ENCODE results near the gene KCTD15. TPM values are rescaled to one million over a fixed set of nuclear protein-coding genes. Genes with fewer than 3 reads are reported as not detected.

The KCTD15 gene
- total RNA-seq, 1 experiment from 2014 or later, result 13.8 TPM

DNA sequence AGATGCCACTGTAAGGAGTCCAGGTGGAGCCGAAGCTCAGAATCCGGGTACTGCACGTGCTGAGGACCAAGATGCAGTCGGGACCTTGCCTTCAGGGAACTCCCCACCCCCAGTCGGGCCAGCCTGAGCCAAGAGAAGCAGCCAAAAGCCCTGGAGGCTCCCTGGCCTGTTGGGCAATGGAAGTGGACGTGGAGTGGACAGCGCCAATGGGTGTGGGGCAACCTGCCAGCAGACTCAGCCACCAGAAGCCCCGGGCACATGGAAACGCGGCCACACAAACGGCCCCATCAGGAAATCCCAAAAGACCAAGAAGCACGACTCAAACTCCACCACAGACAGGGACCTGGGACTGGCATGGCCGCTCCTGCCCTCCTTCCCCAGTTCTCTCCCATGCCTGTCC, 30.0 kb upstream of the KCTD15 start:
- no TSS peak for BruUV-seq (replicated peaks)
- no peaks in the 10 kb centered on the region for H3K79me2 ChIP-seq (ENCODE audit: low read depth)

DNA sequence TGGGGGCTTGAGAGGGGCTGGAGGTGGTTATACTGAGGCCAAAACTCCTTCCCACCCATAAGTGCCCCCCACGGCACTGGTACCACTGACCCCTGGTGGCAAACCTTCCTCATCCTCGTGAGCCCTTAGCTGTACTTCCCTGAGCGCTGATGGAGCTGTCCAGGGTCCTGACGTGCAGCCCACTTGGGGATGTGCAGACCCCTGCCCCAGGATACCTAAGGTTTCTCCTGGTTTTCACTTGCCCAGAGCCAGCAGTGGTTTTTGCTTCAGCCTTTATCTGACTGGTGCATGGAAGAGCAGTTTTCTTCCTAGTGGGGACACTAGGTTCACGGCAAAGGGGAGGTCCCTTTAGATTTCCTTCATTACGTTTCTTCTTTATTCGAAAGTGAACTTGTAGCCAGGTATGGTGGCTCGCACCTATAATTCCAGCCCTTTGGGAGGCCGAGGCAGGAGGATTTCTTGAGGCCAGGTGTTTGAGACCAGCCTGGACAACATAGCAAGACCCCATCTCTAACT, 28.7 kb upstream of the KCTD15 start:
- H4K20me1 ChIP-seq (ENCODE audit: insufficient read depth), result no peaks in the 10 kb centered on the region
- ChIA-PET POLR2A (ENCODE audit: unreplicated experiment) (no interaction called here), CTCF (interaction anchor here (0.6 to 1.7 kb wide), 4 partner anchors 10 to 352 kb away, joined by 3 to 7 read pairs (median 4); no protein-coding TSS in a partner anchor)
- H3F3A ChIP-seq (ENCODE audit: insufficient read depth, low read depth), result no peaks in the 10 kb centered on the region
- H3K4me2 ChIP-seq, result no peak overlapping the region
- no peak for DNase-seq
- H3K36me3 ChIP-seq (ENCODE audit: low read depth), result no peaks in the 10 kb centered on the region
- H3K27me3 ChIP-seq (ENCODE audit: insufficient read depth, low read depth), result peaks cover 78% of the 10 kb centered on the region
- no peak overlapping the region for H2AFZ ChIP-seq
- no peaks in the 10 kb centered on the region for H3K4me1 ChIP-seq (replicated peaks; ENCODE audit: insufficient read depth)
- intact Hi-C loops (cut with micrococcal nuclease; ENCODE audit: unreplicated experiment), result no loop called here
- H3K4me3 ChIP-seq, result no peak overlapping the region
- H3K9me3 ChIP-seq (ENCODE audit: insufficient read depth, low read depth), result no peaks in the 10 kb centered on the region
- H3K9me2 ChIP-seq (ENCODE audit: insufficient read depth), result no peaks in the 10 kb centered on the region
- BruUV-seq (replicated peaks), result no TSS peak
- H3K27ac ChIP-seq, result no peak overlapping the region
- no peaks in the 10 kb centered on the region for H3K79me2 ChIP-seq (ENCODE audit: low read depth)
- no peak for TF ChIP-seq EZH2 (IDR thresholded peaks at IDR 0.05; ENCODE audit: low read depth)

More for the DNA sequence above, 30.0 kb upstream of the KCTD15 start:
- Histone ChIP-seq H3K27ac (no peak overlapping the region), H3K27me3 (ENCODE audit: insufficient read depth, low read depth) (peaks cover 91% of the 10 kb centered on the region), H3K9me2 (ENCODE audit: insufficient read depth) (no peaks in the 10 kb centered on the region), H3F3A (ENCODE audit: insufficient read depth, low read depth) (no peaks in the 10 kb centered on the region), H4K20me1 (ENCODE audit: insufficient read depth) (no peaks in the 10 kb centered on the region), H3K4me3 (no peak overlapping the region), H2AFZ (no peak overlapping the region), H3K9me3 (ENCODE audit: insufficient read depth, low read depth) (no peaks in the 10 kb centered on the region), H3K4me2 (no peak overlapping the region), H3K4me1 (replicated peaks; ENCODE audit: insufficient read depth) (no peaks in the 10 kb centered on the region), H3K36me3 (ENCODE audit: low read depth) (no peaks in the 10 kb centered on the region)
- intact Hi-C loops (cut with micrococcal nuclease; ENCODE audit: unreplicated experiment), result no loop called here
- CTCF ChIA-PET, result no interaction called here
- POLR2A ChIA-PET (ENCODE audit: unreplicated experiment), result no interaction called here
- DNase-seq, result no peak
- TF ChIP-seq, protein P1, sequence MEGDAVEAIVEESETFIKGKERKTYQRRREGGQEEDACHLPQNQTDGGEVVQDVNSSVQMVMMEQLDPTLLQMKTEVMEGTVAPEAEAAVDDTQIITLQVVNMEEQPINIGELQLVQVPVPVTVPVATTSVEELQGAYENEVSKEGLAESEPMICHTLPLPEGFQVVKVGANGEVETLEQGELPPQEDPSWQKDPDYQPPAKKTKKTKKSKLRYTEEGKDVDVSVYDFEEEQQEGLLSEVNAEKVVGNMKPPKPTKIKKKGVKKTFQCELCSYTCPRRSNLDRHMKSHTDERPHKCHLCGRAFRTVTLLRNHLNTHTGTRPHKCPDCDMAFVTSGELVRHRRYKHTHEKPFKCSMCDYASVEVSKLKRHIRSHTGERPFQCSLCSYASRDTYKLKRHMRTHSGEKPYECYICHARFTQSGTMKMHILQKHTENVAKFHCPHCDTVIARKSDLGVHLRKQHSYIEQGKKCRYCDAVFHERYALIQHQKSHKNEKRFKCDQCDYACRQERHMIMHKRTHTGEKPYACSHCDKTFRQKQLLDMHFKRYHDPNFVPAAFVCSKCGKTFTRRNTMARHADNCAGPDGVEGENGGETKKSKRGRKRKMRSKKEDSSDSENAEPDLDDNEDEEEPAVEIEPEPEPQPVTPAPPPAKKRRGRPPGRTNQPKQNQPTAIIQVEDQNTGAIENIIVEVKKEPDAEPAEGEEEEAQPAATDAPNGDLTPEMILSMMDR (conservative IDR thresholded peaks at IDR 0.05), result no peak

DNA sequence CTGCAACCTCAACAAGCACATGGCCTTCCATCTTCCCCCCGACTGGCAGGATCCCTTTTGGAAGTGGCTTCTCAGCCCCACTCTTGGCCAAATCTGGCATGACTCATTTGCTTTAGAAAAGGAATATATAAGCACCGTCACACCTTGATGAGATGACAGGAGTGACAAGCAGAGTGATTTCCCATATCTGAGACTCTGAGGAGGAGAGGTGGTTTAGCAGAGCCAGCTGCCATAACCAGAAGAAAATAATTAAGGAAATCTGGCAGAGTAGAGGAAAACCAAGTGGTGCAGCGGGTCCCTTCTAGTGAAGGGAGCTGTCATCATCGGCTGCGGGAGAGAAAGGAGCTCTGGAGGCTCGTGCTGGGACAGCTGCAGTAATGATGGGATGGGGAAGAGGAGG, 27.5 kb upstream of the KCTD15 start:
- no peak for DNase-seq
- Histone ChIP-seq H3F3A (ENCODE audit: insufficient read depth, low read depth) (no peaks in the 10 kb centered on the region), H3K36me3 (ENCODE audit: low read depth) (no peaks in the 10 kb centered on the region), H3K9me2 (ENCODE audit: insufficient read depth) (no peaks in the 10 kb centered on the region), H3K4me1 (replicated peaks; ENCODE audit: insufficient read depth) (no peaks in the 10 kb centered on the region), H3K27ac (no peak overlapping the region), H4K20me1 (ENCODE audit: insufficient read depth) (no peaks in the 10 kb centered on the region), H3K79me2 (ENCODE audit: low read depth) (no peaks in the 10 kb centered on the region), H3K27me3 (ENCODE audit: insufficient read depth, low read depth) (peaks cover 70% of the 10 kb centered on the region), H3K9me3 (ENCODE audit: insufficient read depth, low read depth) (no peaks in the 10 kb centered on the region), H3K4me2 (no peak overlapping the region), H2AFZ (no peak overlapping the region), H3K4me3 (no peak overlapping the region)
- BruUV-seq (replicated peaks), result no TSS peak
- intact Hi-C loops (cut with micrococcal nuclease; ENCODE audit: unreplicated experiment), result no loop called here
- POLR2A ChIA-PET (ENCODE audit: unreplicated experiment), result interaction anchor here (0.6 kb wide), 1 partner anchor 447 kb away, joined by 12 read pairs; no protein-coding TSS in a partner anchor
- TF ChIP-seq, protein P1 (conservative IDR thresholded peaks at IDR 0.05), result no peak
- TF ChIP-seq EZH2 (IDR thresholded peaks at IDR 0.05; ENCODE audit: low read depth), result no peak
- CTCF ChIA-PET, result interaction anchor here (1.7 kb wide), 1 partner anchor 353 kb away, joined by 7 read pairs; no protein-coding TSS in a partner anchor

DNA sequence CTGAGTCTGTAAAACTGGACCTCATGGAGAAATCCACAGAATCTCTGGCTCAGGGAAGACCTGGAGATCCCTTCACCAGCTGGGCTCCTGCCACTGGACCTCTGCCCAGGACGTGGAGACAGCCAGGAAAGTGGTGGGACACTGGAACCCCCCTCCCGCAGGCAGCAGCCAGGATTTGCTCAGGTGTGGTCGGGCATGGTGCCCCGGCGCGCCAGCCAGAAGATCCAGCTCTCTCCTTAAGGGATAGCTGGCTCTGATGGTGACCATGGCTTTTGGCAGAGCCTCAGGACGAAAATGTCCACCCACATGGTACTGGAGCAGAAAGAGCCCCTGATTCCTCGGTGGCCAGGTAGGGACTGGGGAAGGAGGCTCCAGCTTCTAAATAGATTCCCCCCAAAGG, 26.6 kb upstream of the KCTD15 start:
- Histone ChIP-seq H3K9me2 (ENCODE audit: insufficient read depth) (no peaks in the 10 kb centered on the region), H3K4me2 (no peak overlapping the region), H2AFZ (no peak overlapping the region), H3K27me3 (ENCODE audit: insufficient read depth, low read depth) (peaks cover 63% of the 10 kb centered on the region), H3K36me3 (ENCODE audit: low read depth) (no peaks in the 10 kb centered on the region), H3K79me2 (ENCODE audit: low read depth) (no peaks in the 10 kb centered on the region), H3K4me1 (replicated peaks; ENCODE audit: insufficient read depth) (no peaks in the 10 kb centered on the region), H3F3A (ENCODE audit: insufficient read depth, low read depth) (no peaks in the 10 kb centered on the region), H3K9me3 (ENCODE audit: insufficient read depth, low read depth) (no peaks in the 10 kb centered on the region), H3K27ac (no peak overlapping the region), H4K20me1 (ENCODE audit: insufficient read depth) (no peaks in the 10 kb centered on the region), H3K4me3 (no peak overlapping the region)
- no peak for DNase-seq
- CTCF ChIA-PET, result no interaction called here
- POLR2A ChIA-PET (ENCODE audit: unreplicated experiment), result no interaction called here
- BruUV-seq (replicated peaks), result no TSS peak
- intact Hi-C loops (cut with micrococcal nuclease; ENCODE audit: unreplicated experiment), result loop anchor here (2.0 to 5.0 kb wide), 3 partner anchors 535 to 643 kb away; no protein-coding TSS in a partner anchor
- TF ChIP-seq, protein P1 (conservative IDR thresholded peaks at IDR 0.05), result no peak
- TF ChIP-seq EZH2 (IDR thresholded peaks at IDR 0.05; ENCODE audit: low read depth), result no peak
